SK-N-SH (cell line): ENCODE results near the gene CADPS2. TPM values are rescaled to one million over a fixed set of nuclear protein-coding genes. Genes with fewer than 3 reads are reported as not detected.

Source experiments
- CTCF ChIA-PET: fragments of 300-600, 350-600 bp; formaldehyde crosslinking; extraction: SDS; loops from one replicate; lab custom pipeline; 2021; lab: Yijun Ruan, JAX
- POLR2A ChIA-PET: fragments of 350-600 bp; sonication (Branson Sonifier 250); formaldehyde crosslinking; extraction: SDS; loops from one replicate; lab custom pipeline; 2020; ENCODE audit warnings: antibody characterized with exemption, inconsistent platforms; lab: Yijun Ruan, JAX
- DNase-seq: peaks from one replicate; pipeline ENCODE4 v3.0.0; 2012
- H2AFZ ChIP-seq: fragments of 200-600 bp; sonication (generic); 2 replicates; pipeline ENCODE4 v1.8.1; 2016; ENCODE audit warnings: antibody characterized with exemption, mild to moderate bottlenecking, low read depth
- H3F3A ChIP-seq: fragments of 200-600 bp; sonication (generic); replicated peaks from 2 replicates; pipeline ENCODE3; 2016; ENCODE audit warnings: antibody characterized with exemption, mild to moderate bottlenecking; ENCODE audit not compliant: insufficient read depth
- H3K27ac ChIP-seq, 2 experiments: fragments of 200-500 bp in 1 of 2; fragments of 200-600 bp in 1 of 2; sonication (Bioruptor generic) in 1 of 2; sonication (generic), shearing (Covaris generic) in 1 of 2; 2 replicates each; pipeline versions ENCODE4 v1.5.1 to v1.6.1; 2014 to 2016; ENCODE audit warnings: low read depth in 2 of 2, inconsistent platforms in 1 of 2, low read length in 1 of 2, mild to moderate bottlenecking in 1 of 2, mixed read lengths in 1 of 2
- H3K27me3 ChIP-seq: fragments of 200-600 bp; sonication (generic), shearing (Covaris generic); 2 replicates; pipeline ENCODE4 v1.6.1; 2016; ENCODE audit warnings: mixed run types; ENCODE audit not compliant: insufficient read depth
- H3K36me3 ChIP-seq, 2 experiments: fragments of 200-500 bp in 1 of 2; fragments of 200-600 bp in 1 of 2; sonication (Bioruptor generic) in 1 of 2; sonication (generic) in 1 of 2; replicated peaks in 1 of 2; 2 replicates each; pipeline versions ENCODE3 to v1.5.1; 2014 to 2016; ENCODE audit warnings: low read length in 1 of 2, mild to moderate bottlenecking in 1 of 2; ENCODE audit not compliant: insufficient read depth in 2 of 2, control insufficient read depth in 1 of 2
- H3K4me1 ChIP-seq, 2 experiments: fragments of 200-500 bp in 1 of 2; fragments of 200-600 bp in 1 of 2; sonication (Bioruptor generic) in 1 of 2; sonication (generic), shearing (Covaris generic) in 1 of 2; 2 replicates each; pipeline versions ENCODE4 v1.5.1 to v1.6.1; 2014 to 2016; ENCODE audit warnings: low read depth in 1 of 2, low read length in 1 of 2, mixed run types in 1 of 2; ENCODE audit not compliant: insufficient read depth in 2 of 2, control insufficient read depth in 1 of 2
- H3K4me2 ChIP-seq: fragments of 200-600 bp; sonication (generic), shearing (Covaris generic); 2 replicates; pipeline ENCODE4 v1.6.1; 2017; ENCODE audit warnings: mixed run types
- H3K4me3 ChIP-seq, 2 experiments: fragments of 200-500 bp in 1 of 2; fragments of 200-600 bp in 1 of 2; sonication (Bioruptor generic) in 1 of 2; sonication (generic), shearing (Covaris generic) in 1 of 2; 2 replicates each; pipeline versions ENCODE4 v1.5.1 to v1.8.1; 2014 to 2016; ENCODE audit warnings: low read depth in 2 of 2, inconsistent platforms in 1 of 2, low read length in 1 of 2, mild to moderate bottlenecking in 1 of 2, mixed read lengths in 1 of 2, moderate library complexity in 1 of 2
- H3K79me2 ChIP-seq: fragments of 200-600 bp; sonication (generic); 2 replicates; pipeline ENCODE4 v1.8.1; 2017; ENCODE audit warnings: mild to moderate bottlenecking; ENCODE audit not compliant: insufficient read depth
- H3K9ac ChIP-seq: fragments of 200-600 bp; sonication (generic); 2 replicates; pipeline ENCODE4 v1.6.1; 2017; ENCODE audit warnings: mixed run types
- H3K9me2 ChIP-seq: fragments of 200-600 bp; sonication (generic); 2 replicates; pipeline ENCODE4 v1.6.1; 2017; ENCODE audit warnings: mixed run types
- H3K9me3 ChIP-seq: fragments of 200-600 bp; sonication (generic); 2 replicates; pipeline ENCODE4 v1.6.1; 2017; ENCODE audit warnings: mixed run types, mild to moderate bottlenecking, moderate library complexity
- H4K20me1 ChIP-seq: fragments of 200-600 bp; sonication (generic); 2 replicates; pipeline ENCODE4 v1.6.1; 2017; ENCODE audit warnings: mild to moderate bottlenecking, mixed run types; ENCODE audit not compliant: insufficient read depth
- CHD2 ChIP-seq: fragments of 150-350 bp; IDR thresholded peaks from 2 replicates; pipeline ENCODE4 v1.6.1; 2018; ENCODE audit warnings: low read length; ENCODE audit not compliant: partially characterized antibody
- ELF1 ChIP-seq: IDR thresholded peaks from 2 replicates; pipeline ENCODE4 v1.4.0; 2012
- EZH2phosphoT487 ChIP-seq: fragments of 200-600 bp; sonication (generic); IDR thresholded peaks from 2 replicates; pipeline ENCODE4 v1.6.1; 2017; ENCODE audit warnings: low read depth, mixed run types, mild to moderate bottlenecking, antibody characterized with exemption, moderate library complexity, borderline replicate concordance
- FOSL2 ChIP-seq: IDR thresholded peaks from 2 replicates; pipeline ENCODE4 v1.4.0; 2012; ENCODE audit warnings: low read depth, mild to moderate bottlenecking, moderate library complexity, borderline replicate concordance
- FOXJ3 ChIP-seq: sonication (generic); formaldehyde crosslinking; IDR thresholded peaks from 2 replicates; pipeline ENCODE4 v1.5.1; 2020; ENCODE audit warnings: mild to moderate bottlenecking, missing genetic modification reagents
- FOXM1 ChIP-seq: IDR thresholded peaks from 2 replicates; pipeline ENCODE4 v1.4.0; 2012; ENCODE audit warnings: low read depth, mild to moderate bottlenecking
- GABPA ChIP-seq: IDR thresholded peaks from 2 replicates; pipeline ENCODE4 v1.4.0; 2012; ENCODE audit warnings: low read depth, mild to moderate bottlenecking
- GATA2 ChIP-seq: sonication (generic); formaldehyde crosslinking; IDR thresholded peaks from 2 replicates; pipeline ENCODE4 v1.5.0; 2020; ENCODE audit warnings: mild to moderate bottlenecking, missing genetic modification reagents
- JUND ChIP-seq: IDR thresholded peaks from 2 replicates; pipeline ENCODE4 v1.4.0; 2012
- MEF2A ChIP-seq: IDR thresholded peaks from 2 replicates; pipeline ENCODE4 v1.4.0; 2012; ENCODE audit warnings: low read depth, borderline replicate concordance
- NFIC ChIP-seq: IDR thresholded peaks from 2 replicates; pipeline ENCODE4 v1.4.0; 2012; ENCODE audit warnings: borderline replicate concordance
- NRF1 ChIP-seq: IDR thresholded peaks from 2 replicates; pipeline ENCODE4 v1.6.1; 2012; ENCODE audit warnings: low read depth, mild to moderate bottlenecking, low read length
- POLR2AphosphoS5 ChIP-seq: IDR thresholded peaks from 2 replicates; pipeline ENCODE4 v1.6.1; 2012; ENCODE audit warnings: low read depth, low read length
- RCOR1 ChIP-seq: fragments of 150-350 bp; IDR thresholded peaks from 2 replicates; pipeline ENCODE4 v1.6.1; 2017; ENCODE audit warnings: antibody characterized with exemption, low read length
- RFX5 ChIP-seq: IDR thresholded peaks from 2 replicates; pipeline ENCODE4 v1.6.1; 2012; ENCODE audit warnings: mild to moderate bottlenecking, improper control_type of control experiment, low read length
- RXRA ChIP-seq: IDR thresholded peaks from 2 replicates; pipeline ENCODE4 v1.4.0; 2012; ENCODE audit warnings: low read depth, mild to moderate bottlenecking, borderline replicate concordance
- SMC3 ChIP-seq: IDR thresholded peaks from 2 replicates; pipeline ENCODE4 v1.6.1; 2012; ENCODE audit warnings: low read depth, low read length, improper control_type of control experiment
- YY1 ChIP-seq: IDR thresholded peaks from 2 replicates; pipeline ENCODE4 v1.4.0; 2012; ENCODE audit warnings: low read depth, mild to moderate bottlenecking
- WGBS: methylation state at CpG from one replicate; pipeline ENCODE4 v1.1.6; 2017; ENCODE audit warnings: low lambda C conversion rate; 5-methylcytosine and 5-hydroxymethylcytosine counted together
- polyA plus RNA-seq, 3 experiments: library from polyadenylated mRNA; depleted of rRNA; stranded (reverse); fragments of >200 nt; gene quantifications; 2 replicates each; pipeline ENCODE4 v1.2.3, GENCODE V29; 2012
- TF ChIP-seq, protein P1 (sequence below): IDR thresholded peaks from 2 replicates; pipeline ENCODE4 v1.4.0; 2012; ENCODE audit warnings: low read depth, borderline replicate concordance
- TF ChIP-seq, protein P2 (sequence below): IDR thresholded peaks from 2 replicates; pipeline ENCODE4; 2012
- TF ChIP-seq, protein P3 (sequence below): fragments of 200-600 bp; sonication (generic); IDR thresholded peaks from 2 replicates; pipeline ENCODE4 v1.6.1; 2017; ENCODE audit warnings: antibody characterized with exemption, mild to moderate bottlenecking, moderate library complexity

Gene CADPS2
- polyA plus RNA-seq, 1 of the 3 experiments (the other 2 are of a cell fraction) = 0.05 TPM

DNA sequence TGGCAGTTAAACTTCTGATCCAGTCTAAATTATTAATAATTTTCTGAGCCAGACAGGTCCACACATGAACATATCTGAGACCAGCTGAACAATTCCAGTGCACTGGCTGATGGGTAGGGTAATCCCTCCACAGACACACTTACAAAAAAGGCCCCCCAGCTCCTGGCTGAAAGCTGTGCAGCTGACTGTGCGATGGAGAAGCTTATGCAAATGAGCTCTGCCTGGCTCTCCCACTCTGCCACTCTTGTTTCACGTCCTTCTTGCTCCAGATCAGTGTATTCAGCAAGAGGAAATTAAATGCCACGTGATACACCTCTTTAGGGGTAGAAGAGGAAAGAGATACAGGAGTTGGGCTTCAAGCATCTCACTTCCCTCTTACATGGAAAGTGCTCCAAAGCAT, 505.3 kb downstream of the CADPS2 start:
- POLR2A ChIA-PET = no interaction called here
- CTCF ChIA-PET = no interaction called here

DNA sequence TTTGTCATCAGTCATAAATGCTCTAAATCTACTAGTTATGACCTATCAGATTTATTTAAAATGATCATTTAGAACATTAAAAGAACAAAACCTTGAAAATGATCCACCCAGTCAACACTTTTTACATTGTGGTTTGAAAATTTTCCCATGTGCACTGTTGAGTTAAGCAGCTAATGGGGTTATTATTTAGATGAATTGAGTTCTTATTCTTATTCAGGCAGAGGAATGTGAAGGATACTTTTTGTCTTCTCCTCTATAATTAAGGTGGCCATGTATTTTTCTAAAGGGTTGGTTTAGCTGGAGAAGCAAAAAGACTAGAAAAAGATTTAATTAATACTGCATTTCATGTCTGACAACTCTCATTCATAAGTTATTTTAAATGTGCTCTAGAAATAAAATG, 506.8 kb downstream of the CADPS2 start:
- H3K9me2 ChIP-seq = no peaks in the 10 kb centered on the region
- H3K36me3 ChIP-seq = no peaks in the 10 kb centered on the region
- POLR2A ChIA-PET = no interaction called here
- no peak for TF ChIP-seq YY1
- no peak for TF ChIP-seq FOXJ3 (CRISPR knock-in tag)
- TF ChIP-seq CHD2 = no peak
- no peak for TF ChIP-seq FOXM1
- no peak for TF ChIP-seq NRF1
- TF ChIP-seq, protein P1, sequence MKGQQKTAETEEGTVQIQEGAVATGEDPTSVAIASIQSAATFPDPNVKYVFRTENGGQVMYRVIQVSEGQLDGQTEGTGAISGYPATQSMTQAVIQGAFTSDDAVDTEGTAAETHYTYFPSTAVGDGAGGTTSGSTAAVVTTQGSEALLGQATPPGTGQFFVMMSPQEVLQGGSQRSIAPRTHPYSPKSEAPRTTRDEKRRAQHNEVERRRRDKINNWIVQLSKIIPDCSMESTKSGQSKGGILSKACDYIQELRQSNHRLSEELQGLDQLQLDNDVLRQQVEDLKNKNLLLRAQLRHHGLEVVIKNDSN = no peak
- TF ChIP-seq MEF2A = no peak
- TF ChIP-seq GABPA = no peak
- no peak for TF ChIP-seq RXRA
- TF ChIP-seq POLR2AphosphoS5 = no peak
- TF ChIP-seq, protein P2, sequence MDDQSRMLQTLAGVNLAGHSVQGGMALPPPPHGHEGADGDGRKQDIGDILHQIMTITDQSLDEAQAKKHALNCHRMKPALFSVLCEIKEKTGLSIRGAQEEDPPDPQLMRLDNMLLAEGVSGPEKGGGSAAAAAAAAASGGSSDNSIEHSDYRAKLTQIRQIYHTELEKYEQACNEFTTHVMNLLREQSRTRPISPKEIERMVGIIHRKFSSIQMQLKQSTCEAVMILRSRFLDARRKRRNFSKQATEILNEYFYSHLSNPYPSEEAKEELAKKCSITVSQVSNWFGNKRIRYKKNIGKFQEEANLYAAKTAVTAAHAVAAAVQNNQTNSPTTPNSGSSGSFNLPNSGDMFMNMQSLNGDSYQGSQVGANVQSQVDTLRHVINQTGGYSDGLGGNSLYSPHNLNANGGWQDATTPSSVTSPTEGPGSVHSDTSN = no peak
- no peaks in the 10 kb centered on the region; a peak in 1 of 4 replicates for H3K4me1 ChIP-seq
- H3K27ac ChIP-seq = no peak overlapping the region
- H3K9ac ChIP-seq = no peak overlapping the region
- H3K79me2 ChIP-seq = no peaks in the 10 kb centered on the region
- H3K9me3 ChIP-seq = no peaks in the 10 kb centered on the region
- no peaks in the 10 kb centered on the region for H4K20me1 ChIP-seq
- H3K4me3 ChIP-seq = no peak overlapping the region
- CTCF ChIA-PET = no interaction called here
- no peaks in the 10 kb centered on the region for H3F3A ChIP-seq
- H3K27me3 ChIP-seq = no peaks in the 10 kb centered on the region
- H2AFZ ChIP-seq = no peak overlapping the region
- no peak overlapping the region for H3K4me2 ChIP-seq
- DNase-seq = no peak

More for the DNA sequence above, 505.3 kb downstream of the CADPS2 start:
- 0% methylated on average over 3 of the region's 3 CpGs for WGBS
- no peaks in the 10 kb centered on the region for H4K20me1 ChIP-seq
- no peaks in the 10 kb centered on the region for H3F3A ChIP-seq
- TF ChIP-seq RCOR1 (no peak), SMC3 (no peak), ELF1 (no peak), NFIC (no peak), FOXM1 (no peak), RXRA (no peak), EZH2phosphoT487 (no peak), GATA2 (CRISPR knock-in tag) (no peak), JUND (no peak), FOSL2 (no peak), GABPA (no peak), POLR2AphosphoS5 (no peak), NRF1 (no peak), RFX5 (no peak), FOXJ3 (CRISPR knock-in tag) (no peak)
- TF ChIP-seq, protein P2 = no peak
- TF ChIP-seq, protein P3, sequence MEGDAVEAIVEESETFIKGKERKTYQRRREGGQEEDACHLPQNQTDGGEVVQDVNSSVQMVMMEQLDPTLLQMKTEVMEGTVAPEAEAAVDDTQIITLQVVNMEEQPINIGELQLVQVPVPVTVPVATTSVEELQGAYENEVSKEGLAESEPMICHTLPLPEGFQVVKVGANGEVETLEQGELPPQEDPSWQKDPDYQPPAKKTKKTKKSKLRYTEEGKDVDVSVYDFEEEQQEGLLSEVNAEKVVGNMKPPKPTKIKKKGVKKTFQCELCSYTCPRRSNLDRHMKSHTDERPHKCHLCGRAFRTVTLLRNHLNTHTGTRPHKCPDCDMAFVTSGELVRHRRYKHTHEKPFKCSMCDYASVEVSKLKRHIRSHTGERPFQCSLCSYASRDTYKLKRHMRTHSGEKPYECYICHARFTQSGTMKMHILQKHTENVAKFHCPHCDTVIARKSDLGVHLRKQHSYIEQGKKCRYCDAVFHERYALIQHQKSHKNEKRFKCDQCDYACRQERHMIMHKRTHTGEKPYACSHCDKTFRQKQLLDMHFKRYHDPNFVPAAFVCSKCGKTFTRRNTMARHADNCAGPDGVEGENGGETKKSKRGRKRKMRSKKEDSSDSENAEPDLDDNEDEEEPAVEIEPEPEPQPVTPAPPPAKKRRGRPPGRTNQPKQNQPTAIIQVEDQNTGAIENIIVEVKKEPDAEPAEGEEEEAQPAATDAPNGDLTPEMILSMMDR = no peak
- no peak overlapping the region for H2AFZ ChIP-seq
- no peak overlapping the region for H3K4me2 ChIP-seq
- H3K9me3 ChIP-seq = no peaks in the 10 kb centered on the region
- DNase-seq = no peak
- no peaks in the 10 kb centered on the region for H3K9me2 ChIP-seq
- no peak overlapping the region for H3K27ac ChIP-seq
- H3K36me3 ChIP-seq = no peaks in the 10 kb centered on the region
- H3K9ac ChIP-seq = no peak overlapping the region
- no peaks in the 10 kb centered on the region for H3K27me3 ChIP-seq
- no peaks in the 10 kb centered on the region for H3K79me2 ChIP-seq
- H3K4me3 ChIP-seq = no peak overlapping the region
- no peaks in the 10 kb centered on the region; a peak in 1 of 4 replicates for H3K4me1 ChIP-seq
